ENCODE results near the gene SURF6.

GRCh38 chr9:133383438-133383837, 47.5 kb upstream of the SURF6 start:
- TF ChIP-seq CTCF (conservative IDR thresholded peaks at IDR 0.05; ENCODE audit: low read length) (no peak), EZH2phosphoT487 (IDR thresholded peaks at IDR 0.05; ENCODE audit: borderline replicate concordance, low read depth, low read length) (no peak)

Data from OCI-LY7 (cell line).